Measurements from ENCODE around the gene GABBR1. TPM values are rescaled to one million over a fixed set of nuclear protein-coding genes. Genes with fewer than 3 reads are reported as not detected.

GABBR1 gene
- total RNA-seq, 4 donors from 2014 or later, result 15.0 to 49.5 (median 20.6) TPM

DNA sequence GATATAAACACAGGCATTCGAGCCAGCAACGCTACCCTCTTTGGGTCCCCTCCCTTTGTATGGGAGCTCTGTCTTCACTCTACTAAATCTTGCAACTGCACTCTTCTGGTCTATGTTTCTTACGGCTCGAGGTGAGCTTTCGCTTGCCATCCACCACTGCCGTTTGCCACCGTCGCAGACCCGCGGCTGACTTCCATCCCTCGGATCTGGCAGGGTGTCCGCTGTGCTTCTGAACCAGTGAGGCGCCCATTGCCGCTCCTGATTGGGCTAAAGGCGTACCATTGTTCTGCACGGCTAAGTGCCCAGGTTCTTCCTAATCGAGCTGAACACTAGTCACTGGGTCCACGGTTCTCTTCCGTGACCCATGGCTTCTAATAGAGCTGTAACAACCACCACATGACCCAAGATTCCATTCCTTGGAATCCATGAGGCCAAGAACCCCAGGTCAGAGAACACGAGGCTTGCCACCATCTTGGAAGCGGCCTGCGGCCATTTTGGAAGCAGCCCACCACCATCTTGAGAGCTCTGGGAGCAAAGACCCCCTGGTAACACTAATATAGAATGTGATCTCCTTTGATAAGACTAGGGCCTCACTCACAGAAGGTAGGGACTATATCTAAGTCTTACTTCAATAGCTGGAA, 74.4 kb downstream of the GABBR1 start:
- 90 to 91% methylated on average over 22 of the region's 22 CpGs for WGBS, 2 donors
- no peak for TF ChIP-seq POLR2A (IDR thresholded peaks at IDR 0.05)
- intact Hi-C loops (cut with DNase I; ENCODE audit: low total_unique reads), result no loop called here
- H3K4me3 ChIP-seq (ENCODE audit: low read depth, poor library complexity, severe bottlenecking), result no peak overlapping the region
- DNase-seq (ENCODE audit: low spot score in 2 of 2), result no peak

DNA sequence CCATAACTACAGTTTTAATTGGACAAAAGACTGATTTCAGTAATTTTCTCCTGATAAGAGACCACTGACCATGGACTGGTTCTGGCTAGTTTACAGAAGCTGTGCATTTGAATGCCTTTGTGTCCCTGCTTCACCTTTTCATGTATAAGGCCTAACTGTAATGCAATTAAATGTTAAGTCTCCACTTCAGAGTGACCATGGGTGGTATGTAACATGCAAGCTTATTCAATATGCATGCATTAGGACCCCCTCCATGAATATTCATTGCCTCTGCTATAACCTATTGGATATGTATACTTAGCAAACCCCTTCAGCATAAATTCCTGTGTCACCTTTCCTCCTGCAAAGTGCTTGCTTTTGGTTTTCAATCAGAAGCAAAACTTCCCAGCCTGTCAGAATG, 75.7 kb downstream of the GABBR1 start:
- DNase-seq (ENCODE audit: low spot score in 2 of 2), result no peak
- no peak for TF ChIP-seq POLR2A (IDR thresholded peaks at IDR 0.05)
- TF ChIP-seq, protein P1, sequence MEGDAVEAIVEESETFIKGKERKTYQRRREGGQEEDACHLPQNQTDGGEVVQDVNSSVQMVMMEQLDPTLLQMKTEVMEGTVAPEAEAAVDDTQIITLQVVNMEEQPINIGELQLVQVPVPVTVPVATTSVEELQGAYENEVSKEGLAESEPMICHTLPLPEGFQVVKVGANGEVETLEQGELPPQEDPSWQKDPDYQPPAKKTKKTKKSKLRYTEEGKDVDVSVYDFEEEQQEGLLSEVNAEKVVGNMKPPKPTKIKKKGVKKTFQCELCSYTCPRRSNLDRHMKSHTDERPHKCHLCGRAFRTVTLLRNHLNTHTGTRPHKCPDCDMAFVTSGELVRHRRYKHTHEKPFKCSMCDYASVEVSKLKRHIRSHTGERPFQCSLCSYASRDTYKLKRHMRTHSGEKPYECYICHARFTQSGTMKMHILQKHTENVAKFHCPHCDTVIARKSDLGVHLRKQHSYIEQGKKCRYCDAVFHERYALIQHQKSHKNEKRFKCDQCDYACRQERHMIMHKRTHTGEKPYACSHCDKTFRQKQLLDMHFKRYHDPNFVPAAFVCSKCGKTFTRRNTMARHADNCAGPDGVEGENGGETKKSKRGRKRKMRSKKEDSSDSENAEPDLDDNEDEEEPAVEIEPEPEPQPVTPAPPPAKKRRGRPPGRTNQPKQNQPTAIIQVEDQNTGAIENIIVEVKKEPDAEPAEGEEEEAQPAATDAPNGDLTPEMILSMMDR (IDR thresholded peaks at IDR 0.05), result no peak
- no peak overlapping the region for H3K4me3 ChIP-seq (ENCODE audit: low read depth, poor library complexity, severe bottlenecking)
- intact Hi-C loops (cut with DNase I; ENCODE audit: low total_unique reads), result no loop called here

DNA sequence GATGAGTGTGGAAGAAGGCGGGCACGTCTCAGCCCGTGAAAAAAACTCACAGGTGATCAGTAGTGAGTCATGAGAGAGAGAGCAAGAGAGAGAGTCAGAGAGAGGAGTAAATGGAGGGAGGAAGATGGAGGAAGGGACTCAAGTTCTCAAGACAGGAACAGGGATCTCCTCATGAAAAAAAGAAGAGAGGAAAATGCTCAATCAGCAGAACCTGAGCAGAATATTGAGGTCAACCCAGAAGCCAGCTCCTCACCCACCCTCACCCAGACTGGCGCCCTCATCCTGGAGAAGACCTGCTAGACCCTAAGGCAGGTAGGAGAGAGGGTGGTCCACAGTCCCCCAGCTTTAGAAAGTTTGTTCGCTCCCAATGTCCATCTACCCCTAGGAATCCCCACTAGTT, 78.2 kb downstream of the GABBR1 start:
- no peak for DNase-seq (ENCODE audit: low spot score in 2 of 2)
- intact Hi-C loops (cut with DNase I; ENCODE audit: low total_unique reads), result no loop called here
- TF ChIP-seq, protein P1 (IDR thresholded peaks at IDR 0.05), result no peak
- TF ChIP-seq POLR2A (IDR thresholded peaks at IDR 0.05), result no peak
- H3K4me3 ChIP-seq (ENCODE audit: low read depth, poor library complexity, severe bottlenecking), result no peak overlapping the region
- 76 to 79% methylated on average over 5 of the region's 5 CpGs for WGBS, 2 donors

DNA sequence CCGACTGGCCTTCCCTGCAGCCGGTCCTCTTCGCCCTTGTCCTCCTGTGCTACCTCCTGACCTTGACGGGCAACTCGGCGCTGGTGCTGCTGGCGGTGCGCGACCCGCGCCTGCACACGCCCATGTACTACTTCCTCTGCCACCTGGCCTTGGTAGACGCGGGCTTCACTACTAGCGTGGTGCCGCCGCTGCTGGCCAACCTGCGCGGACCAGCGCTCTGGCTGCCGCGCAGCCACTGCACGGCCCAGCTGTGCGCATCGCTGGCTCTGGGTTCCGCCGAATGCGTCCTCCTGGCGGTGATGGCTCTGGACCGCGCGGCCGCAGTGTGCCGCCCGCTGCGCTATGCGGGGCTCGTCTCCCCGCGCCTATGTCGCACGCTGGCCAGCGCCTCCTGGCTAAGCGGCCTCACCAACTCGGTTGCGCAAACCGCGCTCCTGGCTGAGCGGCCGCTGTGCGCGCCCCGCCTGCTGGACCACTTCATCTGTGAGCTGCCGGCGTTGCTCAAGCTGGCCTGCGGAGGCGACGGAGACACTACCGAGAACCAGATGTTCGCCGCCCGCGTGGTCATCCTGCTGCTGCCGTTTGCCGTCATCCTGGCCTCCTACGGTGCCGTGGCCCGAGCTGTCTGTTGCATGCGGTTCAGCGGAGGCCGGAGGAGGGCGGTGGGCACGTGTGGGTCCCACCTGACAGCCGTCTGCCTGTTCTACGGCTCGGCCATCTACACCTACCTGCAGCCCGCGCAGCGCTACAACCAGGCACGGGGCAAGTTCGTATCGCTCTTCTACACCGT, 79.5 kb downstream of the GABBR1 start:
- 2 to 7% methylated on average over 28 to 36 of the region's 83 CpGs for WGBS, 2 donors
- TF ChIP-seq, protein P1 (IDR thresholded peaks at IDR 0.05), result no peak
- TF ChIP-seq POLR2A (IDR thresholded peaks at IDR 0.05), result no peak
- H3K4me3 ChIP-seq (ENCODE audit: low read depth, poor library complexity, severe bottlenecking), result no peak overlapping the region
- intact Hi-C loops (cut with DNase I; ENCODE audit: low total_unique reads), result no loop called here
- peak in 1 of 2 donors; percentile 89 for DNase-seq (ENCODE audit: low spot score in 2 of 2)

DNA sequence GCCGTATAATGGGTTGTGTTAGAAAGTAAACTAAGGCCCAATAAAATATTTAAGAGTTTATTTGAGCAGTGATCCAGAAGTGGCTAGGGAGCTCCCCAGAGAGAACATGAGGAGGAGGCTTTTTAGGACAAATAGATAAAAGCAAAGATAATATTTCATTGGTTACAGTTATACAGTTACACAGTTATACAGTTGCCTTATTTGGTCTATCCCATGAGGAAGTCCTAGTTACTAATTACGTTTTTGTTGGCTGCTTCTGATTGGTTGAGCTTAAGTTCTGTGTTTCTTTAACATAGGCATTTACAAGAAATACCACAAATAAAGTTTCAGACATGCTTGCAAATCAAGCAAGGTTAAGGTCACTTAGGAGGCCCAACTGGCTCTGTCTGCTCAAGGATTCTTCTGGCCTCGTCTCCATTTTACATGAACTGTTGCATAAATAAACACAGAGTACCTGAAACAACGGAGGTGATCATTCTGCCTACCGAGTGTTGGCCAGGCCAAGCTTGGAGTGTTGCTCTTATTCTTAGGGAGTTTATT, 80.4 kb downstream of the GABBR1 start:
- WGBS, 2 donors, result 30 to 36% methylated on average over 5 of the region's 5 CpGs
- no peak for DNase-seq (ENCODE audit: low spot score in 2 of 2)

DNA sequence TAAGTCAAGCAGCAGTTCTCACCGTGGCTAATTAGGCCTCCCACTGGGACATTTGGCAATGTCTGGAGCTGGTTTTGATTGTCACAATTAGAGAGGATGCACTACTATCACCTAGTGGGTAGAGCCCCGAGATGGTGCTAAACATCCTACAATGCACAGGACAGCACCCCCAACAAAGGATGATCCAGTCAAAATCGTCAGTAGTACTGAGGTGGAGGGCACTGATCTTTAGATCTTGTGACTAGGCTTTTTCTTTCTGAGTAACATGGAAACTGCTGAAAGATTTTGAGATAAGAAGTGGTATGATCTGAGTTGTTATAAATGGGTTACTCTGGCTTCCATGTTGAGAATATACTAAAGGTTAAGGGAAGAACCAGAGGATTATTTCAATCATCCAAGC, 85.4 kb downstream of the GABBR1 start:
- intact Hi-C loops (cut with DNase I; ENCODE audit: low total_unique reads), result no loop called here
- no peak overlapping the region for H3K4me3 ChIP-seq (ENCODE audit: low read depth, poor library complexity, severe bottlenecking)
- DNase-seq (ENCODE audit: low spot score in 2 of 2), result no peak
- WGBS, 2 donors, result 45 to 70% methylated on average over 3 of the region's 3 CpGs
- TF ChIP-seq, protein P1 (IDR thresholded peaks at IDR 0.05), result no peak
- TF ChIP-seq POLR2A (IDR thresholded peaks at IDR 0.05), result no peak

More for the DNA sequence above, 80.4 kb downstream of the GABBR1 start:
- TF ChIP-seq, protein P1 (IDR thresholded peaks at IDR 0.05), result no peak
- TF ChIP-seq POLR2A (IDR thresholded peaks at IDR 0.05), result no peak
- no peak overlapping the region for H3K4me3 ChIP-seq (ENCODE audit: low read depth, poor library complexity, severe bottlenecking)
- intact Hi-C loops (cut with DNase I; ENCODE audit: low total_unique reads), result no loop called here
